WTC11 (cell line): ENCODE measurements around the gene ARHGAP23. TPM values are rescaled to one million over a fixed set of nuclear protein-coding genes. Genes with fewer than 3 reads are reported as not detected.

Experiments used
- ATAC-seq: fragments of 200-7000 bp; cut with Tn5 transposase; 2 replicates; pipeline ENCODE4 v1.10.0; 2021; ENCODE audit warnings: mild to moderate bottlenecking, moderate library complexity
- CTCF ChIA-PET: fragments of 300-600 bp; sonication (Branson Sonifier 250); formaldehyde crosslinking; loops from one replicate; lab custom pipeline; 2021; ENCODE audit warnings: antibody characterized with exemption; lab: Charles Lee
- POLR2A ChIA-PET: fragments of 350-600 bp; sonication (Branson Sonifier 250); formaldehyde crosslinking; loops from one replicate; lab custom pipeline; 2021; ENCODE audit warnings: antibody characterized with exemption; lab: Charles Lee
- DNase-seq: peaks from one replicate; pipeline ENCODE4 v3.0.0; 2021; ENCODE audit warnings: low spot score
- H3K27ac Mint-ChIP-seq: 2 replicates; pipeline ENCODE4 v1.8.0; 2021; ENCODE audit warnings: mixed read lengths
- H3K27me3 Mint-ChIP-seq: 2 replicates; pipeline ENCODE4 v1.8.0; 2021; ENCODE audit warnings: low read depth, mild to moderate bottlenecking, moderate library complexity, mixed read lengths
- H3K36me3 Mint-ChIP-seq: 2 replicates; pipeline ENCODE4 v1.8.0; 2021; ENCODE audit warnings: mixed read lengths
- H3K4me1 Mint-ChIP-seq: 2 replicates; pipeline ENCODE4 v1.8.0; 2022; ENCODE audit warnings: mixed read lengths
- H3K4me3 Mint-ChIP-seq: 2 replicates; pipeline ENCODE4 v1.8.0; 2021; ENCODE audit warnings: mild to moderate bottlenecking, moderate library complexity, mixed read lengths
- H3K9me3 Mint-ChIP-seq: 2 replicates; pipeline ENCODE4 v1.8.0; 2021; ENCODE audit warnings: mixed read lengths
- ETV6 ChIP-seq: sonication (generic); formaldehyde crosslinking; IDR thresholded peaks from 2 replicates; pipeline ENCODE4 v1.8.1; 2022; ENCODE audit warnings: mild to moderate bottlenecking, missing genetic modification reagents
- FOXP1 ChIP-seq: sonication (generic); formaldehyde crosslinking; IDR thresholded peaks from 2 replicates; pipeline ENCODE4 v1.8.0; 2022; ENCODE audit warnings: missing genetic modification reagents, mild to moderate bottlenecking, moderate library complexity, borderline replicate concordance
- NR3C1 ChIP-seq: sonication (generic); formaldehyde crosslinking; conservative IDR thresholded peaks from 2 replicates; pipeline ENCODE4 v1.8.1; 2023; ENCODE audit warnings: low read depth, mild to moderate bottlenecking, missing genetic modification reagents
- SP1 ChIP-seq: sonication (generic); formaldehyde crosslinking; conservative IDR thresholded peaks from 2 replicates; pipeline ENCODE4 v1.8.1; 2022; ENCODE audit warnings: missing genetic modification reagents
- ZNF232 ChIP-seq: sonication (generic); formaldehyde crosslinking; IDR thresholded peaks from 2 replicates; pipeline ENCODE4 v1.8.0; 2022; ENCODE audit warnings: mild to moderate bottlenecking, missing genetic modification reagents
- ZNF423 ChIP-seq: fragments of 250-450 bp; sonication (Bioruptor Pico); IDR thresholded peaks from 2 replicates; pipeline ENCODE4 v2.1.2; 2022; ENCODE audit warnings: mild to moderate bottlenecking, moderate library complexity
- total RNA-seq: library from RNA; stranded (reverse); gene quantifications from 3 replicates; pipeline ENCODE4 v1.2.3, GENCODE V29; 2021
- TF ChIP-seq, protein P1 (sequence below): fragments of 250-450 bp; sonication (Bioruptor Pico); conservative IDR thresholded peaks from 2 replicates; pipeline ENCODE4 v1.9.0; 2021; ENCODE audit warnings: mild to moderate bottlenecking
- TF ChIP-seq, protein P2 (sequence below): sonication (generic); formaldehyde crosslinking; IDR thresholded peaks from 2 replicates; pipeline ENCODE4 v1.8.0; 2023; ENCODE audit warnings: mild to moderate bottlenecking, missing genetic modification reagents
- TF ChIP-seq, protein P3 (sequence below): sonication (generic); formaldehyde crosslinking; conservative IDR thresholded peaks from 2 replicates; pipeline ENCODE4 v1.8.1; 2023; ENCODE audit warnings: mild to moderate bottlenecking, low read depth, missing genetic modification reagents, moderate library complexity
- TF ChIP-seq, protein P4 (sequence below): sonication (generic); formaldehyde crosslinking; IDR thresholded peaks from 2 replicates; pipeline ENCODE4 v1.8.0; 2022; ENCODE audit warnings: mild to moderate bottlenecking, missing genetic modification reagents

The ARHGAP23 gene
- total RNA-seq, 1 experiment from 2014 or later, result 66.0 TPM

DNA sequence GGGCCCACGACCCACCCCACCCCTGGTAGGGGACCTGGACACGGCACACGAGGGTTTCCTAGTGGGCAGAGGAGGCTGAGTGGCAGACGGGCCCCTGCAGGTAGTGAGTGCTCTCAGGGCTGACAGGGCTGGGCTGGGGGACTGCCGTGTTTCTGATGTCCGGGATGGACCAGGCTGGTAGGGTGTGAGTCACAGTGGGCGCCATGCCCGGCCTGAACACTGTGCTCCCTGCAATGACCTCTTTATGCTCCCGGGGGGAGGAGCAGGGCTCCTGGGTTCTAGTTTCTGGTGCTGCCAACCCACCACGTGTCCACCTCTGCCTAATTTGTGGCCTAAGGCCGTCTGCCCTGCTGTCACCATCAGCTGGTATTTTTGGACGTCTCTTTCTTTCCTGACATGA is 26.3 kb downstream of the ARHGAP23 start:
- POLR2A ChIA-PET, result interaction anchor here (0.8 kb wide), 1 partner anchor 13 kb away, joined by 4 read pairs; no protein-coding TSS in a partner anchor
- no peak for DNase-seq
- Mint-ChIP-seq H3K36me3 (0 out of 2 replicates have a peak, but pooled peaks cover 2% of the 10 kb centered on the region), H3K9me3 (no peaks in the 10 kb centered on the region), H3K27ac (peak overlapping the region; percentile 84), H3K4me3 (peak overlapping the region; percentile 62), H3K4me1 (peaks cover 65% of the 10 kb centered on the region), H3K27me3 (0 out of 2 replicates have a peak, but pooled peaks cover 2% of the 10 kb centered on the region)
- TF ChIP-seq, protein P1, sequence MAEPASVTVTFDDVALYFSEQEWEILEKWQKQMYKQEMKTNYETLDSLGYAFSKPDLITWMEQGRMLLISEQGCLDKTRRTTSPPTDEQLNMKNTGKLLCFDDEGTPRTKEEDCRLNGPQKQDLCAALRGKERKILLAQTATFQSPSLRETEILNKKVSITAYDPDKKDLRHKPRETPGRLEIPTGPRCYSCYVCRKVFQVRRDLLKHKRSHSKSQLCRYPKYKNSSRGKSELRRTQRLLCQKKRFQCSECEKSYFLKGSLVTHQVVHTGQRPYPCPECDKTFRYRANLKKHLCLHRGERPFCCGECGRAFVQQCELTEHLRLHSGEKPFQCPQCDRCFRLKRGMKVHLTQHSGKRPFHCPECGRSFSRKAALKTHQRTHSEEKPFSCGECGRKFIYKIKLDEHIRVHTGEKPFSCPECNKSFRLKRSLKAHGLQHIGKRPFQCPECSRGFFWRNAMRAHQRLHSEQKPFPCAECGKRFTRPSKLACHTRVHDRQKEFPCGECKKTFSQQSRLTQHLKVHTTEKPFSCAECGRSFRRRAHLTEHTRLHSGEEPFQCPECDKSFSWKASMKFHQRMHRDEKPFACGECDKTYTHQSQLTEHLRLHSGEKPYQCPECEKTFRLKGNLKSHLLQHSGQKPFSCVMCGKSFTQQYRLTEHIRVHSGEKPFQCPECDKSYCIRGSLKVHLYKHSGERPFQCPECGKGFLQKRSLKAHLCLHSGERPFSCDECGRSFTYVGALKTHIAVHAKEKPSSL (CRISPR knock-in tag), result no peak
- no peak for TF ChIP-seq NR3C1 (CRISPR knock-in tag)
- TF ChIP-seq FOXP1 (CRISPR knock-in tag), result 0 out of 2 replicates have a peak, but pooled peaks have one; percentile 28
- 0 out of 2 replicates have a peak, but pooled peaks have one; percentile 22 for TF ChIP-seq ETV6
- TF ChIP-seq, protein P2, sequence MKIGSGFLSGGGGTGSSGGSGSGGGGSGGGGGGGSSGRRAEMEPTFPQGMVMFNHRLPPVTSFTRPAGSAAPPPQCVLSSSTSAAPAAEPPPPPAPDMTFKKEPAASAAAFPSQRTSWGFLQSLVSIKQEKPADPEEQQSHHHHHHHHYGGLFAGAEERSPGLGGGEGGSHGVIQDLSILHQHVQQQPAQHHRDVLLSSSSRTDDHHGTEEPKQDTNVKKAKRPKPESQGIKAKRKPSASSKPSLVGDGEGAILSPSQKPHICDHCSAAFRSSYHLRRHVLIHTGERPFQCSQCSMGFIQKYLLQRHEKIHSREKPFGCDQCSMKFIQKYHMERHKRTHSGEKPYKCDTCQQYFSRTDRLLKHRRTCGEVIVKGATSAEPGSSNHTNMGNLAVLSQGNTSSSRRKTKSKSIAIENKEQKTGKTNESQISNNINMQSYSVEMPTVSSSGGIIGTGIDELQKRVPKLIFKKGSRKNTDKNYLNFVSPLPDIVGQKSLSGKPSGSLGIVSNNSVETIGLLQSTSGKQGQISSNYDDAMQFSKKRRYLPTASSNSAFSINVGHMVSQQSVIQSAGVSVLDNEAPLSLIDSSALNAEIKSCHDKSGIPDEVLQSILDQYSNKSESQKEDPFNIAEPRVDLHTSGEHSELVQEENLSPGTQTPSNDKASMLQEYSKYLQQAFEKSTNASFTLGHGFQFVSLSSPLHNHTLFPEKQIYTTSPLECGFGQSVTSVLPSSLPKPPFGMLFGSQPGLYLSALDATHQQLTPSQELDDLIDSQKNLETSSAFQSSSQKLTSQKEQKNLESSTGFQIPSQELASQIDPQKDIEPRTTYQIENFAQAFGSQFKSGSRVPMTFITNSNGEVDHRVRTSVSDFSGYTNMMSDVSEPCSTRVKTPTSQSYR (CRISPR knock-in tag), result no peak
- ATAC-seq, result no peak
- CTCF ChIA-PET, result interaction anchor here (0.5 to 3.3 kb wide), 13 partner anchors 11 to 242 kb away, joined by 3 to 48 read pairs (median 12); no protein-coding TSS in a partner anchor

DNA sequence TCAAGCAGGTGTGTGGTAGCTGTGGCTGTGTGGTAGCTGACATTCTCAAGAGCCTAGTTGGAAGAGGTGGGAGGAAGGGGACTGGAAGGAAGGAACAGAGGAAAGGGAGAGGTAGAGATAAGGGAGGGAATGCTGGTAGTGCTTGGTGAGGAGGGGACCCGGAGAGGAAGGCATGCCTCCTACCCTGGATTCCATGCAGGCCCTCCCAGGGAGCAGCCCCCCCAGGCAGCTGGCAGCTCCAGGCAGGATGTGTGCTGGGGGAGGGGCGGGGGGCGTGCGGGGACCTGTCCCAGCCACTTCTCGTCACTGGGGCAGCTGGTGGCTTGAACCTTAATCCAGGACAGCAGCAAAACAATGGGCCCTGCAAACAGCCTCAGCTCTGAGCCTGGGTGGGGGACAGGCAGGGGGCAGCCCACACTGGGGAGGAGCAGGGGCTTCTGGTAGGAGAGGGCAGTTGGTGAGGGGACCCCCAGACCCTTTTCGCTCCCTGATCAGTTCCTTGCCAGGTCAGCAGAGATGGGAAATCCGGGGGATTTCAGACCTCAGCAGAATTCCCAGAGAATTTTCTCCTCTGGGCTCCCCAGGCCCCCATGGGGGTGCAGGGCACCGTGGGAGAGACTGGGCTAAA is 27.1 kb downstream of the ARHGAP23 start:
- Mint-ChIP-seq H3K4me1 (peaks cover 62% of the 10 kb centered on the region), H3K27me3 (0 out of 2 replicates have a peak, but pooled peaks cover 2% of the 10 kb centered on the region), H3K27ac (peak overlapping the region; percentile 84)
- CTCF ChIA-PET, result interaction anchor here (0.6 to 3.3 kb wide), 27 partner anchors 10 to 241 kb away, joined by 3 to 48 read pairs (median 6); partner anchors contain the start of gene ARHGAP23
- no peak for ATAC-seq
- no peak for DNase-seq
- TF ChIP-seq, protein P3, sequence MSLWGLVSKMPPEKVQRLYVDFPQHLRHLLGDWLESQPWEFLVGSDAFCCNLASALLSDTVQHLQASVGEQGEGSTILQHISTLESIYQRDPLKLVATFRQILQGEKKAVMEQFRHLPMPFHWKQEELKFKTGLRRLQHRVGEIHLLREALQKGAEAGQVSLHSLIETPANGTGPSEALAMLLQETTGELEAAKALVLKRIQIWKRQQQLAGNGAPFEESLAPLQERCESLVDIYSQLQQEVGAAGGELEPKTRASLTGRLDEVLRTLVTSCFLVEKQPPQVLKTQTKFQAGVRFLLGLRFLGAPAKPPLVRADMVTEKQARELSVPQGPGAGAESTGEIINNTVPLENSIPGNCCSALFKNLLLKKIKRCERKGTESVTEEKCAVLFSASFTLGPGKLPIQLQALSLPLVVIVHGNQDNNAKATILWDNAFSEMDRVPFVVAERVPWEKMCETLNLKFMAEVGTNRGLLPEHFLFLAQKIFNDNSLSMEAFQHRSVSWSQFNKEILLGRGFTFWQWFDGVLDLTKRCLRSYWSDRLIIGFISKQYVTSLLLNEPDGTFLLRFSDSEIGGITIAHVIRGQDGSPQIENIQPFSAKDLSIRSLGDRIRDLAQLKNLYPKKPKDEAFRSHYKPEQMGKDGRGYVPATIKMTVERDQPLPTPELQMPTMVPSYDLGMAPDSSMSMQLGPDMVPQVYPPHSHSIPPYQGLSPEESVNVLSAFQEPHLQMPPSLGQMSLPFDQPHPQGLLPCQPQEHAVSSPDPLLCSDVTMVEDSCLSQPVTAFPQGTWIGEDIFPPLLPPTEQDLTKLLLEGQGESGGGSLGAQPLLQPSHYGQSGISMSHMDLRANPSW (CRISPR knock-in tag), result 0 out of 2 replicates have a peak, but pooled peaks have one; percentile 57
- TF ChIP-seq SP1 (CRISPR knock-in tag) (0 out of 2 replicates have a peak, but pooled peaks have one; percentile 27), ZNF423 (CRISPR knock-in tag) (peak; percentile 81), ZNF232 (CRISPR knock-in tag) (no peak)
- TF ChIP-seq, protein P4, sequence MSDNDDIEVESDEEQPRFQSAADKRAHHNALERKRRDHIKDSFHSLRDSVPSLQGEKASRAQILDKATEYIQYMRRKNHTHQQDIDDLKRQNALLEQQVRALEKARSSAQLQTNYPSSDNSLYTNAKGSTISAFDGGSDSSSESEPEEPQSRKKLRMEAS (CRISPR knock-in tag), result no peak
- TF ChIP-seq, all 79 proteins: peak for 3
- Mint-ChIP-seq H3K9me3 (no peaks in the 10 kb centered on the region), H3K36me3 (peaks cover 6% of the 10 kb centered on the region), H3K4me3 (peak overlapping the region; percentile 62)
- POLR2A ChIA-PET, result interaction anchor here (0.9 kb wide), 1 partner anchor 55 kb away, joined by 3 read pairs; no protein-coding TSS in a partner anchor
